ENCODE data around the gene SLC7A14. TPM values are rescaled to one million over a fixed set of nuclear protein-coding genes. Genes with fewer than 3 reads are reported as not detected.

SLC7A14 gene
- total and polyA plus RNA-seq, 2 of the 4 experiments (the other 2 are of a cell fraction): 2.7 to 6.8 TPM

DNA sequence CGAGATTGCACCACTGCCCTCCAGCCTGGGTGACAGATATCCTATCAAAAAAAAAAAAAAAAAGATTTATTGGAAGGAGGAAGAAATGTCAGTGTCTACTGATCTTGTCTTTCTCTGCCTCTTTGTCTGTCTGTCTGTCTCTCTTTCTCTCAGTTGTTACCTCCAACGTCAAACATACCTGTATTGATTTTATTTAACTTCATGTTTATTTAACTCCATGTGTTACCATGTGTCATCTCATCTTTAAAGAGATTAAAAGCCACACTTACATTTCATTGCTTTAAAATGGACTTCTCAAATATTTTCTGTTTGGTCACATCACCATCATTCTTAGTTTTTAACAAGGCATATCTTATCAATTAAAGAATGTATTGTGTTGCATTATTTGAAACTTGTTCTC lies 157.8 kb downstream of the SLC7A14 start:
- Histone ChIP-seq H2BK15ac (ENCODE audit: low read depth, low read length) (no peak overlapping the region), H3K14ac (replicated peaks; ENCODE audit: low read depth, low read length) (no peak overlapping the region), H3K9me1 (ENCODE audit: insufficient read depth, low read length) (peaks cover 11% of the 10 kb centered on the region; the same call in 1 of the 2 replicates), H3K4me1 (ENCODE audit: control insufficient read depth, insufficient read depth, low read length) (peaks cover 7% of the 10 kb centered on the region; the same call in 1 of the 2 replicates), H3K27ac (ENCODE audit: insufficient read depth, low read length) (no peak overlapping the region), H2AK5ac (ENCODE audit: low read depth, low read length) (no peak overlapping the region), H2AFZ (replicated peaks; ENCODE audit: low read length, poor library complexity) (no peak overlapping the region), H3K9me3 (ENCODE audit: control insufficient read depth, insufficient read depth, low read length) (no peaks in the 10 kb centered on the region), H3K18ac (ENCODE audit: low read depth, low read length) (no peak overlapping the region), H4K8ac (ENCODE audit: low read depth in 2 of 2, low read length in 2 of 2) (no peak overlapping the region), H4K20me1 (ENCODE audit: insufficient read depth, low read length) (peaks cover 41% of the 10 kb centered on the region), H4K5ac (ENCODE audit: low read depth, low read length) (no peak overlapping the region), H3K4me2 (ENCODE audit: low read depth, low read length) (no peak overlapping the region), H3K4me3 (ENCODE audit: insufficient read depth, low read depth, low read length) (no peak overlapping the region), H3K36me3 (ENCODE audit: control insufficient read depth, insufficient read depth, low read length) (peaks cover 54% of the 10 kb centered on the region), H3K9ac (ENCODE audit: low read depth, low read length) (no peak overlapping the region), H3K4ac (ENCODE audit: low read depth, low read length) (no peak overlapping the region), H2AK9ac (replicated peaks; ENCODE audit: low read depth, low read length, poor library complexity) (no peak overlapping the region), H3K79me1 (ENCODE audit: low read depth in 1 of 2, low read length in 2 of 2) (peaks cover 9 to 51% of the 10 kb centered on the region in 2 experiments; a peak in 2 of 4 replicates), H4K91ac (ENCODE audit: insufficient read depth, low read depth, low read length) (no peak overlapping the region), H2BK120ac (ENCODE audit: low read depth, low read length) (no peak overlapping the region), H3K23ac (ENCODE audit: low read depth, low read length) (no peak overlapping the region), H3K56ac (ENCODE audit: extremely low read depth, insufficient read depth, low read length) (no peak overlapping the region), H2BK5ac (ENCODE audit: low read depth, low read length, poor library complexity, severe bottlenecking) (no peak overlapping the region), H3K27me3 (ENCODE audit: control insufficient read depth, insufficient read depth, low read length) (no peaks in the 10 kb centered on the region), H2BK20ac (ENCODE audit: low read depth, low read length) (no peak overlapping the region)
- DNase-seq: no peak
- in situ Hi-C loops (cut with MboI; ENCODE audit: low sequenced_read_pairs): loop anchor here (10.0 kb wide), 1 partner anchor 267 kb away; no protein-coding TSS in a partner anchor
- WGBS, 2 experiments (ENCODE audit: extremely low coverage in 2 of 2, insufficient read length in 1 of 2): no CpG with 5 or more reads among the region's 2 CpGs
- no TSS peak for BruUV-seq (replicated peaks)
- dilution Hi-C loops (cut with HindIII; ENCODE audit: low sequenced_read_pairs, unreplicated experiment): no loop called here
- intact Hi-C loops (cut with micrococcal nuclease): loop anchor here (5.0 kb wide), 1 partner anchor 194 kb away; no protein-coding TSS in a partner anchor
- CTCF ChIA-PET: interaction anchor here (1.0 kb wide), 1 partner anchor 384 kb away, joined by 7 read pairs; no protein-coding TSS in a partner anchor
- TF ChIP-seq MAFK (IDR thresholded peaks at IDR 0.05; ENCODE audit: low read depth, low read length): no peak
- TF ChIP-seq RAD21 (IDR thresholded peaks at IDR 0.05; ENCODE audit: low read length): no peak
- no peak for TF ChIP-seq RCOR1 (IDR thresholded peaks at IDR 0.05; ENCODE audit: insufficient replicate concordance, low read length)
- TF ChIP-seq NFE2L2 (IDR thresholded peaks at IDR 0.05; ENCODE audit: low read depth, low read length): no peak
- TF ChIP-seq, protein P1, sequence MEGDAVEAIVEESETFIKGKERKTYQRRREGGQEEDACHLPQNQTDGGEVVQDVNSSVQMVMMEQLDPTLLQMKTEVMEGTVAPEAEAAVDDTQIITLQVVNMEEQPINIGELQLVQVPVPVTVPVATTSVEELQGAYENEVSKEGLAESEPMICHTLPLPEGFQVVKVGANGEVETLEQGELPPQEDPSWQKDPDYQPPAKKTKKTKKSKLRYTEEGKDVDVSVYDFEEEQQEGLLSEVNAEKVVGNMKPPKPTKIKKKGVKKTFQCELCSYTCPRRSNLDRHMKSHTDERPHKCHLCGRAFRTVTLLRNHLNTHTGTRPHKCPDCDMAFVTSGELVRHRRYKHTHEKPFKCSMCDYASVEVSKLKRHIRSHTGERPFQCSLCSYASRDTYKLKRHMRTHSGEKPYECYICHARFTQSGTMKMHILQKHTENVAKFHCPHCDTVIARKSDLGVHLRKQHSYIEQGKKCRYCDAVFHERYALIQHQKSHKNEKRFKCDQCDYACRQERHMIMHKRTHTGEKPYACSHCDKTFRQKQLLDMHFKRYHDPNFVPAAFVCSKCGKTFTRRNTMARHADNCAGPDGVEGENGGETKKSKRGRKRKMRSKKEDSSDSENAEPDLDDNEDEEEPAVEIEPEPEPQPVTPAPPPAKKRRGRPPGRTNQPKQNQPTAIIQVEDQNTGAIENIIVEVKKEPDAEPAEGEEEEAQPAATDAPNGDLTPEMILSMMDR (conservative IDR thresholded peaks at IDR 0.05; ENCODE audit: low read depth, low read length): no peak
- no peak for TF ChIP-seq CHD1 (IDR thresholded peaks at IDR 0.05; ENCODE audit: low read depth, low read length)
- no peak for TF ChIP-seq FOS (IDR thresholded peaks at IDR 0.05; ENCODE audit: low read depth, low read length)
- TF ChIP-seq CEBPB (IDR thresholded peaks at IDR 0.05; ENCODE audit: low read depth, low read length): no peak
- TF ChIP-seq POLR2A (IDR thresholded peaks at IDR 0.05; ENCODE audit: low read depth, low read length): no peak
- no peak for TF ChIP-seq MXI1 (IDR thresholded peaks at IDR 0.05; ENCODE audit: borderline replicate concordance, low read depth, low read length)
- no peak for ATAC-seq (ENCODE audit: low read depth)
- POLR2A ChIA-PET (ENCODE audit: unreplicated experiment): interaction anchor here (0.6 kb wide), 1 partner anchor 132 kb away, joined by 5 read pairs; no protein-coding TSS in a partner anchor

Data from IMR-90 (cell line).